ENCODE results near the gene FANCC. TPM values are rescaled to one million over a fixed set of nuclear protein-coding genes. Genes with fewer than 3 reads are reported as not detected.

Gene FANCC
- total RNA-seq, 2 experiments from 2014 or later, result 5.7 to 6.3 TPM

GRCh38 chr9:95174038-95174437 lies 143.5 kb downstream of the FANCC start:
- ATAC-seq (ENCODE audit: poor library complexity) (no peak), DNase-seq (no peak)
- ChIA-PET CTCF (no interaction called here), POLR2A (no interaction called here)
- no peaks in the 10 kb centered on the region for H3K27me3 Mint-ChIP-seq
- H3K27me3 ChIP-seq (ENCODE audit: control insufficient read depth in 1 of 2, insufficient read depth in 2 of 2, low read length in 2 of 2), result no peaks in the 10 kb centered on the region
- H3K27ac Mint-ChIP-seq, result no peak overlapping the region
- TF ChIP-seq, protein P1, sequence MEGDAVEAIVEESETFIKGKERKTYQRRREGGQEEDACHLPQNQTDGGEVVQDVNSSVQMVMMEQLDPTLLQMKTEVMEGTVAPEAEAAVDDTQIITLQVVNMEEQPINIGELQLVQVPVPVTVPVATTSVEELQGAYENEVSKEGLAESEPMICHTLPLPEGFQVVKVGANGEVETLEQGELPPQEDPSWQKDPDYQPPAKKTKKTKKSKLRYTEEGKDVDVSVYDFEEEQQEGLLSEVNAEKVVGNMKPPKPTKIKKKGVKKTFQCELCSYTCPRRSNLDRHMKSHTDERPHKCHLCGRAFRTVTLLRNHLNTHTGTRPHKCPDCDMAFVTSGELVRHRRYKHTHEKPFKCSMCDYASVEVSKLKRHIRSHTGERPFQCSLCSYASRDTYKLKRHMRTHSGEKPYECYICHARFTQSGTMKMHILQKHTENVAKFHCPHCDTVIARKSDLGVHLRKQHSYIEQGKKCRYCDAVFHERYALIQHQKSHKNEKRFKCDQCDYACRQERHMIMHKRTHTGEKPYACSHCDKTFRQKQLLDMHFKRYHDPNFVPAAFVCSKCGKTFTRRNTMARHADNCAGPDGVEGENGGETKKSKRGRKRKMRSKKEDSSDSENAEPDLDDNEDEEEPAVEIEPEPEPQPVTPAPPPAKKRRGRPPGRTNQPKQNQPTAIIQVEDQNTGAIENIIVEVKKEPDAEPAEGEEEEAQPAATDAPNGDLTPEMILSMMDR (IDR thresholded peaks at IDR 0.05), result no peak
- H3K36me3 ChIP-seq (ENCODE audit: insufficient read depth, low read length), result no peaks in the 10 kb centered on the region
- H3K4me1 ChIP-seq (ENCODE audit: insufficient read depth, low read length), result no peaks in the 10 kb centered on the region
- no peak overlapping the region for H3K27ac ChIP-seq (ENCODE audit: low read depth in 1 of 2, low read length in 2 of 2)
- H3K4me3 ChIP-seq (ENCODE audit: low read length), result no peak overlapping the region
- no peaks in the 10 kb centered on the region for H3K9me3 ChIP-seq (ENCODE audit: control insufficient read depth in 1 of 2, insufficient read depth in 1 of 2, low read length in 2 of 2)
- H3K36me3 Mint-ChIP-seq (ENCODE audit: low read depth), result no peaks in the 10 kb centered on the region
- no peaks in the 10 kb centered on the region for H3K9me3 Mint-ChIP-seq
- no peaks in the 10 kb centered on the region for H3K4me1 Mint-ChIP-seq (ENCODE audit: low read depth)
- intact Hi-C loops (cut with DNase I, micrococcal nuclease), result no loop called here
- no peak overlapping the region for H3K4me3 Mint-ChIP-seq

GRCh38 chr9:95171596-95171995 lies 145.9 kb downstream of the FANCC start:
- TF ChIP-seq, protein P1 (IDR thresholded peaks at IDR 0.05), result no peak
- POLR2A ChIA-PET, result no interaction called here
- Mint-ChIP-seq H3K9me3 (peaks cover 4% of the 10 kb centered on the region), H3K4me1 (ENCODE audit: low read depth) (no peaks in the 10 kb centered on the region), H3K36me3 (ENCODE audit: low read depth) (peaks cover 15% of the 10 kb centered on the region), H3K4me3 (no peak overlapping the region), H3K27me3 (no peaks in the 10 kb centered on the region), H3K27ac (no peak overlapping the region)
- no peak for DNase-seq
- H3K27me3 ChIP-seq (ENCODE audit: control insufficient read depth in 1 of 2, insufficient read depth in 2 of 2, low read length in 2 of 2), result no peaks in the 10 kb centered on the region
- H3K36me3 ChIP-seq (ENCODE audit: insufficient read depth, low read length), result no peaks in the 10 kb centered on the region
- ATAC-seq (ENCODE audit: poor library complexity), result no peak
- no peaks in the 10 kb centered on the region for H3K9me3 ChIP-seq (ENCODE audit: control insufficient read depth in 1 of 2, insufficient read depth in 1 of 2, low read length in 2 of 2)
- no peak overlapping the region for H3K4me3 ChIP-seq (ENCODE audit: low read length)
- H3K27ac ChIP-seq (ENCODE audit: low read depth in 1 of 2, low read length in 2 of 2), result no peak overlapping the region
- CTCF ChIA-PET, result no interaction called here
- intact Hi-C loops (cut with DNase I, micrococcal nuclease), result no loop called here
- no peaks in the 10 kb centered on the region for H3K4me1 ChIP-seq (ENCODE audit: insufficient read depth, low read length)

DNA sequence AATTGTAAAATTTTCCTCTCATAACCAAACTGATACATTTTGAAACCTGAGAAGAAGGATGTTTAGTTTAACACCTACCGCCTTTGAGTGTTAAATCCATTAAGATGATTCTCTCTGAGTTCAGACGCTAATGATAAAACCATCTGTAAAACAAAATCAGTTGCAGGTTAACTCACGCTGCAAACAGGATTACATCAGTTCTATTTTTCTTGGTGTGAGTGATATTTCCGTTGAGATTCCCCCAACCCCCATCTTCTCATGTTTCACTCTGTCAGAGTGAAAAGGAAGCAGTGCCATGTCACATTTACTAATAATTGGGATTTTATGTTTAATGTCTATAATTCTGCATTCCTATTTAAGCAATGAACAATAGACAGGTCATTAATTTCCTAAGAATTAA lies 146.5 kb downstream of the FANCC start:
- H3K4me3 Mint-ChIP-seq, result no peak overlapping the region
- H3K9me3 Mint-ChIP-seq, result peaks cover 4% of the 10 kb centered on the region
- Histone ChIP-seq H3K36me3 (ENCODE audit: insufficient read depth, low read length) (no peaks in the 10 kb centered on the region), H3K9me3 (ENCODE audit: control insufficient read depth in 1 of 2, insufficient read depth in 1 of 2, low read length in 2 of 2) (no peaks in the 10 kb centered on the region), H3K27me3 (ENCODE audit: control insufficient read depth in 1 of 2, insufficient read depth in 2 of 2, low read length in 2 of 2) (no peaks in the 10 kb centered on the region), H3K27ac (ENCODE audit: low read depth in 1 of 2, low read length in 2 of 2) (no peak overlapping the region), H3K4me1 (ENCODE audit: insufficient read depth, low read length) (no peaks in the 10 kb centered on the region), H3K4me3 (ENCODE audit: low read length) (no peak overlapping the region)
- ChIA-PET CTCF (no interaction called here), POLR2A (no interaction called here)
- DNase-seq (peak in 1 of 14 experiments; percentile 9), ATAC-seq (ENCODE audit: poor library complexity) (no peak)
- peaks cover 15% of the 10 kb centered on the region for H3K36me3 Mint-ChIP-seq (ENCODE audit: low read depth)
- H3K27me3 Mint-ChIP-seq, result no peaks in the 10 kb centered on the region
- no peaks in the 10 kb centered on the region for H3K4me1 Mint-ChIP-seq (ENCODE audit: low read depth)
- no peak overlapping the region for H3K27ac Mint-ChIP-seq
- intact Hi-C loops (cut with DNase I, micrococcal nuclease), result no loop called here
- TF ChIP-seq, protein P1 (IDR thresholded peaks at IDR 0.05), result no peak
